Gastrocnemius medialis (tissue), 4 donors: ENCODE data around the gene TEDDM1. TPM values are rescaled to one million over a fixed set of nuclear protein-coding genes. Genes with fewer than 3 reads are reported as not detected.

Source experiments
- ATAC-seq, 2 donors: fragments of 150-250 bp; one replicate each; pipeline ENCODE4 v1.9.1; 2016
- DNase-seq, 2 donors: peaks; one replicate each; pipeline ENCODE4 v3.0.0-alpha.2; 2019
- H3K27ac ChIP-seq, 4 donors: fragments of 200-600 bp; sonication (generic); 1 replicate in 1 of 4; 2 replicates in 3 of 4; pipeline ENCODE4 v1.5.1; 2016 to 2018; ENCODE audit warnings: mild to moderate bottlenecking in 2 of 4, moderate library complexity in 1 of 4
- H3K27me3 ChIP-seq, 3 donors: fragments of 200-600 bp; sonication (generic) in 2 of 3; 1 replicate in 1 of 3; 2 replicates in 2 of 3; pipeline versions ENCODE4 v1.5.1 to v1.6.0; 2016 to 2019; ENCODE audit warnings: mild to moderate bottlenecking in 1 of 3, moderate library complexity in 1 of 3
- H3K36me3 ChIP-seq, 2 donors: fragments of 200-600 bp; sonication (generic) in 1 of 2; one replicate each; pipeline ENCODE4 v1.5.1; 2017 to 2018
- H3K4me1 ChIP-seq, 2 donors: fragments of 200-600 bp; sonication (generic) in 1 of 2; one replicate each; pipeline ENCODE4 v1.5.1; 2016 to 2017; ENCODE audit warnings: mild to moderate bottlenecking in 2 of 2
- H3K4me3 ChIP-seq, 4 donors: fragments of 200-600 bp; sonication (generic) in 3 of 4; 1 replicate in 1 of 4; 2 replicates in 3 of 4; pipeline ENCODE4 v1.5.1; 2016 to 2019; ENCODE audit warnings: mild to moderate bottlenecking in 2 of 4
- H3K9me3 ChIP-seq, 3 donors: fragments of 200-600 bp; sonication (generic) in 2 of 3; 1 replicate in 1 of 3; 2 replicates in 2 of 3; pipeline ENCODE4 v1.5.1; 2016 to 2019
- POLR2A ChIP-seq, 2 donors: fragments of 450-650 bp; IDR thresholded peaks; one replicate each; pipeline ENCODE4 v1.6.1; 2017; ENCODE audit warnings: antibody characterized with exemption in 2 of 2, mild to moderate bottlenecking in 2 of 2, moderate library complexity in 2 of 2
- in situ Hi-C, 4 donors: fragments of 200-750 bp; cut with MboI; loops; one replicate each; pipeline versions ENCODE4 v1.15.0 to v1.8.0; 2017; ENCODE audit warnings: low sequenced_read_pairs in 4 of 4
- intact Hi-C: fragments of 100-400 bp; cut with DNase I; formaldehyde crosslinking; loops from one replicate; pipeline ENCODE4 v1.15.1; 2023; ENCODE audit warnings: low total_unique reads
- total RNA-seq, 4 donors: library from RNA; depleted of rRNA; stranded (reverse); fragments of >200 nt; gene quantifications; one replicate each; pipeline versions ENCODE4 v1.1.0 to v1.2.3, GENCODE V29; 2016
- TF ChIP-seq, protein P1 (sequence below), 5 experiments: fragments of 450-650 bp in 3 of 5; fragments of 200-600 bp in 2 of 5; sonication (generic) in 2 of 5; IDR thresholded peaks in 4 of 5; conservative IDR thresholded peaks in 1 of 5; 1 replicate in 4 of 5; 2 replicates in 1 of 5; pipeline ENCODE4 v1.5.1; 2016 to 2019; ENCODE audit warnings: antibody characterized with exemption in 5 of 5, mild to moderate bottlenecking in 3 of 5, moderate library complexity in 3 of 5

TEDDM1 gene
- total RNA-seq, 4 donors from 2014 or later, result not detected

DNA sequence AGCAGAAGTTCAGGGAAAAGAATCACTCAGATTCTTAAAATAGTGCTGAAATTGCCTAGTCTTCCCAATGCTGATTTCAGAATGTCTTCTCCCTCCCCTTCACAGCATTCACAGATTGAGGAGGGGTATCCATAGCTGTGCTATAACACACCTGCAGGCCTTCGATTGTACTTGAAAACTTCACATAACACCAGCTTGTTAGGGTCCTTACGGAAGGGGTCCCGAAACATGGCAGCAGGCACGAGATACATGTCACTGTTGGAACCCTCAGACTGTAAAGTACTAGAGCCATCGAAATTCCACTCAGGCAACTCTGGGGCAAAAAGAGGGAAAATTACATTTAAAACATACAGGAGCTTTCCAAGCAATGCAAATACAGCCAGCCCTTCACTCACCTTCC lies 13.5 kb downstream of the TEDDM1 start:
- H3K36me3 ChIP-seq, result peaks cover 31 to 90% of the 10 kb centered on the region in 2 donors
- no peak for TF ChIP-seq POLR2A (IDR thresholded peaks at IDR 0.05)
- TF ChIP-seq, protein P1, sequence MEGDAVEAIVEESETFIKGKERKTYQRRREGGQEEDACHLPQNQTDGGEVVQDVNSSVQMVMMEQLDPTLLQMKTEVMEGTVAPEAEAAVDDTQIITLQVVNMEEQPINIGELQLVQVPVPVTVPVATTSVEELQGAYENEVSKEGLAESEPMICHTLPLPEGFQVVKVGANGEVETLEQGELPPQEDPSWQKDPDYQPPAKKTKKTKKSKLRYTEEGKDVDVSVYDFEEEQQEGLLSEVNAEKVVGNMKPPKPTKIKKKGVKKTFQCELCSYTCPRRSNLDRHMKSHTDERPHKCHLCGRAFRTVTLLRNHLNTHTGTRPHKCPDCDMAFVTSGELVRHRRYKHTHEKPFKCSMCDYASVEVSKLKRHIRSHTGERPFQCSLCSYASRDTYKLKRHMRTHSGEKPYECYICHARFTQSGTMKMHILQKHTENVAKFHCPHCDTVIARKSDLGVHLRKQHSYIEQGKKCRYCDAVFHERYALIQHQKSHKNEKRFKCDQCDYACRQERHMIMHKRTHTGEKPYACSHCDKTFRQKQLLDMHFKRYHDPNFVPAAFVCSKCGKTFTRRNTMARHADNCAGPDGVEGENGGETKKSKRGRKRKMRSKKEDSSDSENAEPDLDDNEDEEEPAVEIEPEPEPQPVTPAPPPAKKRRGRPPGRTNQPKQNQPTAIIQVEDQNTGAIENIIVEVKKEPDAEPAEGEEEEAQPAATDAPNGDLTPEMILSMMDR (IDR thresholded peaks at IDR 0.05 in 4 of 5, conservative IDR thresholded peaks at IDR 0.05 in 1 of 5), result no peak
- DNase-seq, result no peak
- peak overlapping the region; percentile 94 to 99 (median 97) for H3K27ac ChIP-seq
- in situ Hi-C loops (no loop called here), intact Hi-C loops (no loop called here)
- peak overlapping the region in 3 of 4 donors; percentile 3 to 81 (median 77) for H3K4me3 ChIP-seq
- peaks cover 24 to 25% of the 10 kb centered on the region in 2 donors for H3K4me1 ChIP-seq
- no peaks in the 10 kb centered on the region for H3K27me3 ChIP-seq
- no peaks in the 10 kb centered on the region for H3K9me3 ChIP-seq
- ATAC-seq, result no peak

DNA sequence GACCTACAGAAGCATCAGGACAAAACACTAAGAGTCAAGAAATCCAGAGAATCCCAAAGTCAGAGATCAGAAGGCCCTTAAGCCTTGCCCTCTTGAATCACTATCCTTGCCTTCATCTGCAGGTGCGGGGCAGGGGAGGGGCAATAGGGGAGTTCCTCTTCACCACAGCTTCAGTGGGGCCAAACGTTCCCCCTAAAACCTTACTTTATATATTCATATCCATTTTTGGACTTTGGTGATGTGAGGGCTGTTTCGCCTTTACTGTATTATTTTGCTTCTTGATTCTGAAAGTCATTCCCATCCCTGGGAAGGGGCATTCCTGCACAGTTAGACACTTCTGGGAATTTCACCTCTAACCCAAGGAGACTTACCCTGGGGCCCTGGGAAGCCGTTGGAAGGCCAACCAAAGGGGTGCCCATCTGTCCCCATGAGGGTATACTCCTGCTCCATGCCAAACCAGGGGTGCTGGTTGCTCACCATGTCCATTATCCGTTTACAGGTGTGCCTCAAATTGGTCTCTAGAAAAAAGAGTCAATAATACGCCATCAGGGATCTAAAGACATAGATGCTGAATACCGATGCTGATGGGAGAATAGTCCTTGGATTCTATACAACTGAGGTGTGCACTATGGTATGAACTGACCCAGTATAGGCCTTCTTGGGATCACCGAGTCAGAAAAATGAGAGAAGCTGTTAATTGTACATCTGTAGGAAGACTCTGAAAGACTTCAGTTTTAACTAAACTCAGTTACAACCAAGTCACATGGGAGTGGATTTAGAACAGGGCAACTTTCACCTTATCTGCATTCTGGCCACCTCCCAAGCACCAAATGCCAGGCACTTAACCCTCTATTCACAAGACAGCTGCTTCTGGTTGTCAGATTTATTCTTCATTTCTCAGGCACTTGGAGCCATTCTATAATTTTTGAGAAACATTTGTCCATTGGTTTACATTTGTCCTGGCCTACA lies 14.3 kb downstream of the TEDDM1 start:
- DNase-seq (no peak), ATAC-seq (no peak)
- Histone ChIP-seq H3K4me3 (peak overlapping the region in 3 of 4 donors; percentile 3 to 81 (median 77)), H3K4me1 (peaks cover 24 to 25% of the 10 kb centered on the region in 2 donors), H3K9me3 (no peaks in the 10 kb centered on the region), H3K27ac (peak overlapping the region; percentile 94 to 99 (median 97)), H3K36me3 (peaks cover 29 to 88% of the 10 kb centered on the region in 2 donors), H3K27me3 (no peaks in the 10 kb centered on the region)
- in situ Hi-C loops, result no loop called here
- intact Hi-C loops, result no loop called here
- TF ChIP-seq, protein P1 (IDR thresholded peaks at IDR 0.05 in 4 of 5, conservative IDR thresholded peaks at IDR 0.05 in 1 of 5), result no peak
- no peak for TF ChIP-seq POLR2A (IDR thresholded peaks at IDR 0.05)

DNA sequence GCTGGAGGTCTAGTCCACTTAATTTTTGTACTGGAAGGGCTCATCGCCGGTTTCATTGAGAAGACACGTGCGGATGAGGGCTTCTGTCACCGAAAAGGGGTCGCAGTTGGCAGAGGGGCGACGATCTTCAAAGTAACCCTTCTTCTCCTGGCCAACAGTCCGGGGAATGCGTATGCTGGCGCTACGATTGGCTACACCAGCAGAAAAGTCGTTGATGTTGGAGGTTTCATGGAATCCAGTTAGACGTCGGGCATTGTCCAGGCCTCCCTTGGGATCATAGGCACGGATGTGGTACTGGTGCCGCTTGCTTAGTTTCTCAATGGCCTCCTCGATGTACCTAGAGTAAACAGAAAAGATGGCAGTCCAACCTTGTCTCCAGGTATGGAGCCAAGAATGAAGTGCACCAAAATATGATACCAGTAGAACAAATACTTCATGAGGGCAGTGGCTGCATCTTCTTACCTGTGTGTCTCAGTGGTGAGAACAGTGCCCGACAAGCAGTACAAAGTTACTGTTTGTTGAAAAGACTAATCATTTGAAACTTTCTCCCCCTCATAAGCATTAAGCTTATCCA lies 16.0 kb downstream of the TEDDM1 start:
- no peaks in the 10 kb centered on the region for H3K27me3 ChIP-seq
- peak overlapping the region; percentile 94 to 99 (median 97) for H3K27ac ChIP-seq
- TF ChIP-seq, protein P1 (IDR thresholded peaks at IDR 0.05 in 4 of 5, conservative IDR thresholded peaks at IDR 0.05 in 1 of 5), result no peak
- no peak for TF ChIP-seq POLR2A (IDR thresholded peaks at IDR 0.05)
- peaks cover 24 to 25% of the 10 kb centered on the region in 2 donors for H3K4me1 ChIP-seq
- DNase-seq (no peak), ATAC-seq (no peak)
- no peaks in the 10 kb centered on the region for H3K9me3 ChIP-seq
- in situ Hi-C loops (no loop called here), intact Hi-C loops (no loop called here)
- H3K36me3 ChIP-seq, result peaks cover 19 to 71% of the 10 kb centered on the region in 2 donors
- no peak overlapping the region for H3K4me3 ChIP-seq

DNA sequence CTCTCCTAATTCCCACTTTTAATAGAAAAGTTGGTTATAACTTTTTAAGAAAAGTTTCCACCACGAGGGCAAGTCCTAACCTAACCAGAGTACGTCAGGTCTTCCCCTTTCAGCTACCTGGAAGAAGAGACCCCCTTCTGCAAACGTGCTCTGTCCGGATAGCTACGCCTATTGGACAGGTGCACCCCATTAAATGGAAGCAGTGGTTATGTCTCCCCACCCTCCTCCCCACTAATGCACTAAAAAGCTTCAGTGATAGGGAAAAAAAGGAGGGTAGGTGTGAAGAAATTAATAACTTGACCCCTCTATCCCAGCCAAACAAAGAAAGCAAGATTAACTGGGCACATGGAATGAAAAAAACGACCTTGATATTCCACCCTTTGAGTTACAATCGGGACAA lies 16.5 kb downstream of the TEDDM1 start:
- in situ Hi-C loops, result no loop called here
- no peak for ATAC-seq

More for the DNA sequence above, 16.5 kb downstream of the TEDDM1 start:
- no peaks in the 10 kb centered on the region for H3K27me3 ChIP-seq
- H3K4me3 ChIP-seq, result no peak overlapping the region
- H3K27ac ChIP-seq, result peak overlapping the region; percentile 94 to 99 (median 97)
- intact Hi-C loops, result no loop called here
- H3K36me3 ChIP-seq, result peaks cover 16 to 66% of the 10 kb centered on the region in 2 donors
- peak in 1 of 2 donors; percentile 22 for TF ChIP-seq POLR2A (IDR thresholded peaks at IDR 0.05)
- TF ChIP-seq, protein P1 (IDR thresholded peaks at IDR 0.05 in 4 of 5, conservative IDR thresholded peaks at IDR 0.05 in 1 of 5), result no peak
- no peak for DNase-seq
- H3K9me3 ChIP-seq, result no peaks in the 10 kb centered on the region
- peaks cover 22 to 25% of the 10 kb centered on the region in 2 donors for H3K4me1 ChIP-seq
